Thymus (tissue), 11 donors: ENCODE results near the gene PPT2. TPM values are rescaled to one million over a fixed set of nuclear protein-coding genes. Genes with fewer than 3 reads are reported as not detected.
"Not testable (repeated sequence)": the region's sequence is repeated elsewhere in the genome, so short reads cannot be mapped to it uniquely, and the experiment has no call there.

ENCODE experiments used
- DNase-seq, 9 donors: peaks; one replicate each; pipeline ENCODE4 v3.0.0-alpha.2; 2013; ENCODE audit warnings: low spot score in 9 of 9, low read depth in 6 of 9, missing footprints in 1 of 9
- H3K27ac ChIP-seq, 2 donors: one replicate each; pipeline ENCODE4 v1.5.1; 2013; ENCODE audit warnings: control low read depth in 1 of 2, low read depth in 1 of 2, low read length in 1 of 2, mild to moderate bottlenecking in 1 of 2, moderate library complexity in 1 of 2
- H3K27me3 ChIP-seq, 2 donors: one replicate each; pipeline ENCODE4 v1.5.1; 2013; ENCODE audit warnings: low read length in 1 of 2; ENCODE audit not compliant: control insufficient read depth in 2 of 2, insufficient read depth in 1 of 2
- H3K36me3 ChIP-seq, 2 donors: one replicate each; pipeline ENCODE4 v1.5.1; 2013; ENCODE audit warnings: low read length in 1 of 2, mild to moderate bottlenecking in 1 of 2, moderate library complexity in 1 of 2; ENCODE audit not compliant: control insufficient read depth in 2 of 2, insufficient read depth in 2 of 2
- H3K4me1 ChIP-seq, 2 donors: one replicate each; pipeline ENCODE4 v1.5.1; 2013; ENCODE audit warnings: low read length in 2 of 2; ENCODE audit not compliant: control insufficient read depth in 2 of 2, insufficient read depth in 2 of 2
- H3K4me3 ChIP-seq, 2 donors: one replicate each; pipeline ENCODE4 v1.5.1; 2013; ENCODE audit warnings: low read length in 2 of 2, control low read depth in 1 of 2, mild to moderate bottlenecking in 1 of 2
- H3K9me3 ChIP-seq, 2 donors: one replicate each; pipeline ENCODE4 v1.5.1; 2013; ENCODE audit warnings: low read length in 1 of 2, mild to moderate bottlenecking in 1 of 2; ENCODE audit not compliant: control insufficient read depth in 2 of 2, insufficient read depth in 1 of 2
- WGBS: extraction: QIAGEN DNeasy Blood & Tissue Kit; methylation state at CpG from one replicate; pipeline ENCODE4 v1.1.7; 2013; 5-methylcytosine and 5-hydroxymethylcytosine counted together
- polyA plus RNA-seq: library from polyadenylated mRNA; stranded (reverse); fragments of 200-250 nt; gene quantifications from one replicate; pipeline ENCODE4 v1.2.3, GENCODE V29; 2013
- total RNA-seq: library from RNA; stranded (reverse); fragments of 120-200 nt; gene quantifications from one replicate; pipeline ENCODE4 v1.2.4, GENCODE V29; 2013
- donor health status: healthy.

PPT2 gene
- total and polyA plus RNA-seq, 2 donors, result 7.6 to 9.8 TPM

GRCh38 chr6:32182555-32182981 is 28.6 kb downstream of the PPT2 start:
- no peak for DNase-seq
- 97% methylated on average over 10 of the region's 10 CpGs for WGBS
- peaks cover 56 to 69% of the 10 kb centered on the region in 2 donors for H3K36me3 ChIP-seq
- no peak overlapping the region for H3K27ac ChIP-seq
- H3K4me3 ChIP-seq, result no peak overlapping the region
- no peaks in the 10 kb centered on the region for H3K27me3 ChIP-seq
- peaks cover 14 to 38% of the 10 kb centered on the region in 2 donors for H3K4me1 ChIP-seq
- peaks cover 0 to 1% of the 10 kb centered on the region in 2 donors for H3K9me3 ChIP-seq

- Histone ChIP-seq H3K4me3 (no peak overlapping the region), H3K27me3 (no peaks in the 10 kb centered on the region), H3K36me3 (peaks cover 61 to 74% of the 10 kb centered on the region in 2 donors), H3K27ac (no peak overlapping the region), H3K9me3 (peaks cover 0 to 1% of the 10 kb centered on the region in 2 donors), H3K4me1 (peaks cover 19 to 41% of the 10 kb centered on the region in 2 donors)
- WGBS, result 94% methylated on average over 3 of the region's 3 CpGs
- DNase-seq, result no peak
Observed at GRCh38 chr6:32183030-32183429, 29.1 kb downstream of the PPT2 start.

GRCh38 chr6:32183483-32184083 is 29.6 kb downstream of the PPT2 start:
- WGBS, result 98% methylated on average over 15 of the region's 15 CpGs
- no peak overlapping the region for H3K27ac ChIP-seq
- H3K4me3 ChIP-seq, result no peak overlapping the region
- H3K36me3 ChIP-seq, result peaks cover 65 to 79% of the 10 kb centered on the region in 2 donors
- H3K27me3 ChIP-seq, result no peaks in the 10 kb centered on the region
- peaks cover 0 to 1% of the 10 kb centered on the region in 2 donors for H3K9me3 ChIP-seq
- DNase-seq, result no peak
- peaks cover 24 to 46% of the 10 kb centered on the region in 2 donors for H3K4me1 ChIP-seq

GRCh38 chr6:32184084-32184640 is 30.2 kb downstream of the PPT2 start, which contains the start of gene AGER:
TSS of gene AGER (minus strand) at chr6:32184253. CDS start at chr6:32184222, 31 bp downstream.
- Histone ChIP-seq H3K27ac (no peak within 1 kb of the TSS), H3K9me3 (peaks cover 1 to 2% of the 10 kb centered on the region in 2 donors), H3K36me3 (peaks cover 66 to 85% of the 10 kb centered on the region in 2 donors), H3K4me1 (peaks cover 28 to 46% of the 10 kb centered on the region in 2 donors), H3K4me3 (no peak within 1 kb of the TSS), H3K27me3 (no peaks in the 10 kb centered on the region)
- no peak for DNase-seq
- 97% methylated on average over 6 of the region's 6 CpGs for WGBS

- WGBS, result 87% methylated on average over 11 of the region's 11 CpGs
- Histone ChIP-seq H3K4me1 (peaks cover 22 to 43% of the 10 kb centered on the region in 2 donors), H3K27ac (peak overlapping the region in 1 of 2 donors; percentile 11), H3K36me3 (peaks cover 61 to 74% of the 10 kb centered on the region in 2 donors)
- H3K9me3 ChIP-seq, H3K4me3 ChIP-seq, H3K27me3 ChIP-seq, DNase-seq: not testable (repeated sequence)
Observed at GRCh38 chr6:32185681-32186131, 31.8 kb downstream of the PPT2 start.

GRCh38 chr6:32186151-32186840 is 32.4 kb downstream of the PPT2 start:
- DNase-seq, H3K9me3 ChIP-seq, H3K4me3 ChIP-seq, H3K27me3 ChIP-seq: not testable (repeated sequence)
- H3K4me1 ChIP-seq, result peaks cover 26 to 49% of the 10 kb centered on the region in 2 donors
- peak overlapping the region; percentile 68 for H3K27ac ChIP-seq
- WGBS, result 85% methylated on average over 10 of the region's 10 CpGs
- peaks cover 58 to 73% of the 10 kb centered on the region in 2 donors for H3K36me3 ChIP-seq

GRCh38 chr6:32187009-32187709 is 33.2 kb downstream of the PPT2 start:
- Histone ChIP-seq H3K36me3 (peaks cover 57 to 67% of the 10 kb centered on the region in 2 donors), H3K4me3 (no peak overlapping the region), H3K9me3 (peaks cover 1 to 8% of the 10 kb centered on the region in 2 donors), H3K4me1 (peaks cover 26 to 58% of the 10 kb centered on the region in 2 donors), H3K27ac (peak overlapping the region; percentile 68), H3K27me3 (no peaks in the 10 kb centered on the region)
- no peak for DNase-seq
- WGBS, result 37% methylated on average over 12 of the region's 12 CpGs

- peaks cover 50 to 60% of the 10 kb centered on the region in 2 donors for H3K36me3 ChIP-seq
- not testable (repeated sequence) for H3K9me3 ChIP-seq, DNase-seq, H3K27ac ChIP-seq, H3K27me3 ChIP-seq
- 90% methylated on average over 18 of the region's 18 CpGs for WGBS
- peak overlapping the region in 1 of 2 donors; percentile 97 for H3K4me3 ChIP-seq
- peaks cover 26 to 59% of the 10 kb centered on the region in 2 donors for H3K4me1 ChIP-seq
Observed at GRCh38 chr6:32187725-32188380, 33.9 kb downstream of the PPT2 start.
